Measurements from ENCODE around the gene ASB9. TPM values are rescaled to one million over a fixed set of nuclear protein-coding genes. Genes with fewer than 3 reads are reported as not detected.
"Not testable (repeated sequence)": the region's sequence is repeated elsewhere in the genome, so short reads cannot be mapped to it uniquely, and the experiment has no call there.

ASB9 gene
- total RNA-seq, 1 experiment from 2014 or later: 5.7 TPM

- Histone ChIP-seq H3K9me2 (ENCODE audit: insufficient read depth) (no peaks in the 10 kb centered on the region), H2AFZ (no peak overlapping the region), H4K20me1 (ENCODE audit: insufficient read depth) (no peaks in the 10 kb centered on the region), H3K4me1 (replicated peaks; ENCODE audit: insufficient read depth) (peaks cover 8% of the 10 kb centered on the region; the same call in 1 of the 2 replicates), H3F3A (ENCODE audit: insufficient read depth, low read depth) (no peaks in the 10 kb centered on the region), H3K9me3 (ENCODE audit: insufficient read depth, low read depth) (no peaks in the 10 kb centered on the region), H3K27ac (no peak overlapping the region), H3K36me3 (ENCODE audit: low read depth) (no peaks in the 10 kb centered on the region), H3K4me3 (no peak overlapping the region), H3K4me2 (no peak overlapping the region), H3K27me3 (ENCODE audit: insufficient read depth, low read depth) (no peaks in the 10 kb centered on the region), H3K79me2 (ENCODE audit: low read depth) (no peaks in the 10 kb centered on the region)
- TF ChIP-seq EZH2 (IDR thresholded peaks at IDR 0.05; ENCODE audit: low read depth) (no peak), CTCF (conservative IDR thresholded peaks at IDR 0.05) (no peak)
- no peak for DNase-seq
- intact Hi-C loops (cut with micrococcal nuclease; ENCODE audit: unreplicated experiment): no loop called here
- ChIA-PET POLR2A (ENCODE audit: unreplicated experiment) (no interaction called here), CTCF (no interaction called here)
- no TSS peak for BruUV-seq (replicated peaks)
These were observed 44.6 kb upstream of the ASB9 start for GRCh38 chrX:15314472-15314871.

GRCh38 chrX:15311119-15311518, 41.2 kb upstream of the ASB9 start:
- ChIA-PET POLR2A (ENCODE audit: unreplicated experiment) (no interaction called here), CTCF (no interaction called here)
- Histone ChIP-seq H3K27me3 (ENCODE audit: insufficient read depth, low read depth) (no peaks in the 10 kb centered on the region), H3K4me2 (no peak overlapping the region), H3K4me1 (replicated peaks; ENCODE audit: insufficient read depth) (peaks cover 8% of the 10 kb centered on the region; the same call in 1 of the 2 replicates), H3F3A (ENCODE audit: insufficient read depth, low read depth) (no peaks in the 10 kb centered on the region), H3K4me3 (no peak overlapping the region), H3K27ac (no peak overlapping the region), H3K9me3 (ENCODE audit: insufficient read depth, low read depth) (no peaks in the 10 kb centered on the region), H3K36me3 (ENCODE audit: low read depth) (no peaks in the 10 kb centered on the region), H2AFZ (no peak overlapping the region), H3K9me2 (ENCODE audit: insufficient read depth) (no peaks in the 10 kb centered on the region), H4K20me1 (ENCODE audit: insufficient read depth) (no peaks in the 10 kb centered on the region), H3K79me2 (ENCODE audit: low read depth) (no peaks in the 10 kb centered on the region)
- no TSS peak for BruUV-seq (replicated peaks)
- intact Hi-C loops (cut with micrococcal nuclease; ENCODE audit: unreplicated experiment): no loop called here
- DNase-seq: no peak
- no peak for TF ChIP-seq CTCF (conservative IDR thresholded peaks at IDR 0.05)
- TF ChIP-seq EZH2 (IDR thresholded peaks at IDR 0.05; ENCODE audit: low read depth): no peak

- H3K9me2 ChIP-seq (ENCODE audit: insufficient read depth): no peaks in the 10 kb centered on the region
- TF ChIP-seq EZH2 (IDR thresholded peaks at IDR 0.05; ENCODE audit: low read depth): no peak
- no peak for TF ChIP-seq CTCF (conservative IDR thresholded peaks at IDR 0.05)
- BruUV-seq (replicated peaks): no TSS peak
- no peaks in the 10 kb centered on the region for H3K79me2 ChIP-seq (ENCODE audit: low read depth)
- no peak overlapping the region for H2AFZ ChIP-seq
- no peaks in the 10 kb centered on the region for H3F3A ChIP-seq (ENCODE audit: insufficient read depth, low read depth)
- intact Hi-C loops (cut with micrococcal nuclease; ENCODE audit: unreplicated experiment): no loop called here
- no peak overlapping the region for H3K4me3 ChIP-seq
- no peak overlapping the region for H3K4me2 ChIP-seq
- ChIA-PET CTCF (no interaction called here), POLR2A (ENCODE audit: unreplicated experiment) (no interaction called here)
- H3K4me1 ChIP-seq (replicated peaks; ENCODE audit: insufficient read depth): peaks cover 8% of the 10 kb centered on the region; the same call in 1 of the 2 replicates
- no peaks in the 10 kb centered on the region for H4K20me1 ChIP-seq (ENCODE audit: insufficient read depth)
- DNase-seq: peak; percentile 3 to 62
- no peaks in the 10 kb centered on the region for H3K36me3 ChIP-seq (ENCODE audit: low read depth)
- no peaks in the 10 kb centered on the region for H3K9me3 ChIP-seq (ENCODE audit: insufficient read depth, low read depth)
- H3K27me3 ChIP-seq (ENCODE audit: insufficient read depth, low read depth): no peaks in the 10 kb centered on the region
- H3K27ac ChIP-seq: peak overlapping the region; percentile 41; the same call in 1 of the 2 replicates
These were observed 40.2 kb upstream of the ASB9 start for GRCh38 chrX:15310117-15310516.

- POLR2A ChIA-PET (ENCODE audit: unreplicated experiment); H3K4me1 ChIP-seq (replicated peaks; ENCODE audit: insufficient read depth); CTCF ChIA-PET: not testable (repeated sequence)
These were observed 36.0 kb upstream of the ASB9 start for GRCh38 chrX:15305899-15306298.

More at GRCh38 chrX:15305899-15306298, 36.0 kb upstream of the ASB9 start:
- DNase-seq; H3K27me3 ChIP-seq (ENCODE audit: insufficient read depth, low read depth); H4K20me1 ChIP-seq (ENCODE audit: insufficient read depth); H2AFZ ChIP-seq; H3K4me2 ChIP-seq; H3F3A ChIP-seq (ENCODE audit: insufficient read depth, low read depth); H3K9me3 ChIP-seq (ENCODE audit: insufficient read depth, low read depth); H3K9me2 ChIP-seq (ENCODE audit: insufficient read depth); BruUV-seq (replicated peaks); intact Hi-C loops (cut with micrococcal nuclease; ENCODE audit: unreplicated experiment); H3K27ac ChIP-seq; H3K79me2 ChIP-seq (ENCODE audit: low read depth); H3K4me3 ChIP-seq; H3K36me3 ChIP-seq (ENCODE audit: low read depth): not testable (repeated sequence)

All from PC-9 (cell line).